HepG2 (cell line): ENCODE data around the gene SERTAD1. TPM values are rescaled to one million over a fixed set of nuclear protein-coding genes. Genes with fewer than 3 reads are reported as not detected.
A peak's percentile ranks its signal among the peaks of the same experiment; 100 is the strongest.

ENCODE experiments used
- AKAP8 ChIP-seq: sonication (generic); formaldehyde crosslinking; IDR thresholded peaks from 2 replicates; pipeline ENCODE4 v1.5.1; 2020; ENCODE audit warnings: mild to moderate bottlenecking, missing genetic modification reagents
- ARID2 ChIP-seq: sonication (generic); formaldehyde crosslinking; IDR thresholded peaks from 2 replicates; pipeline ENCODE4 v1.8.1; 2022; ENCODE audit warnings: mild to moderate bottlenecking, missing genetic modification reagents, borderline replicate concordance
- ARID4A ChIP-seq: sonication (generic); formaldehyde crosslinking; IDR thresholded peaks from 2 replicates; pipeline ENCODE4 v1.5.0; 2020; ENCODE audit warnings: mild to moderate bottlenecking, missing genetic modification reagents, borderline replicate concordance
- BRD4 ChIP-seq: sonication (generic); formaldehyde crosslinking; IDR thresholded peaks from 2 replicates; pipeline ENCODE4 v1.4.0; 2020; ENCODE audit warnings: missing genetic modification reagents
- CBX5 ChIP-seq: sonication (generic); formaldehyde crosslinking; IDR thresholded peaks from 2 replicates; pipeline ENCODE4 v1.4.0; 2020; ENCODE audit warnings: missing genetic modification reagents, borderline replicate concordance
- KLF11 ChIP-seq: IDR thresholded peaks from 2 replicates; pipeline ENCODE4 v1.6.1; 2016; ENCODE audit warnings: missing compliant biosample characterization
- KLF6 ChIP-seq: IDR thresholded peaks from 2 replicates; pipeline ENCODE4 v1.8.0; 2016; ENCODE audit warnings: missing biosample characterization, missing genetic modification reagents
- KMT2A ChIP-seq: sonication (generic); formaldehyde crosslinking; IDR thresholded peaks from 2 replicates; pipeline ENCODE4 v1.4.0; 2020; ENCODE audit warnings: missing genetic modification reagents
- NR2F2 ChIP-seq: IDR thresholded peaks from 2 replicates; pipeline ENCODE4 v1.6.1; 2012; ENCODE audit warnings: low read depth, inconsistent platforms, borderline replicate concordance
- PHB2 ChIP-seq: fragments of 450-650 bp; IDR thresholded peaks from 2 replicates; pipeline ENCODE4 v1.6.1; 2018; ENCODE audit not compliant: partially characterized antibody
- REL ChIP-seq: sonication (generic); formaldehyde crosslinking; conservative IDR thresholded peaks from 2 replicates; pipeline ENCODE4 v1.8.0; 2022; ENCODE audit warnings: mild to moderate bottlenecking, missing genetic modification reagents, moderate library complexity
- RFXANK ChIP-seq: IDR thresholded peaks from 2 replicates; pipeline ENCODE4 v1.6.1; 2016
- SALL1 ChIP-seq: sonication (generic); formaldehyde crosslinking; IDR thresholded peaks from 2 replicates; pipeline ENCODE4 v1.8.0; 2022; ENCODE audit warnings: mild to moderate bottlenecking, missing genetic modification reagents
- SIX1 ChIP-seq: sonication (generic); formaldehyde crosslinking; IDR thresholded peaks from 2 replicates; pipeline ENCODE4 v1.4.0; 2020; ENCODE audit warnings: missing genetic modification reagents, borderline replicate concordance
- TBX3 ChIP-seq: fragments of 450-650 bp; IDR thresholded peaks from 2 replicates; pipeline ENCODE4 v1.6.1; 2017; ENCODE audit warnings: antibody characterized with exemption, mild to moderate bottlenecking, inconsistent platforms, borderline replicate concordance
- TEAD2 ChIP-seq: sonication (generic); formaldehyde crosslinking; IDR thresholded peaks from 2 replicates; pipeline ENCODE4 v1.9.0; 2021; ENCODE audit warnings: missing genetic modification reagents
- TFAP4 ChIP-seq: sonication (generic); IDR thresholded peaks from 2 replicates; pipeline ENCODE4 v1.6.1; 2016; ENCODE audit warnings: low read depth, borderline replicate concordance
- ZNF264 ChIP-seq: sonication (generic); formaldehyde crosslinking; IDR thresholded peaks from 2 replicates; pipeline ENCODE4 v1.4.0; 2020; ENCODE audit warnings: missing genetic modification reagents
- ZNF564 ChIP-seq: sonication (generic); formaldehyde crosslinking; IDR thresholded peaks from 2 replicates; pipeline ENCODE4 v1.8.1; 2023; ENCODE audit warnings: mild to moderate bottlenecking, missing genetic modification reagents
- ZSCAN22 ChIP-seq: sonication (generic); formaldehyde crosslinking; IDR thresholded peaks from 2 replicates; pipeline ENCODE4 v1.4.0; 2020; ENCODE audit warnings: mild to moderate bottlenecking, missing genetic modification reagents
- polyA plus RNA-seq, 8 experiments: library from polyadenylated mRNA; depleted of rRNA in 3 of 8; stranded (reverse) in 7 of 8; unstranded in 1 of 8; fragments of >200 nt; fragmentation: Illumina TruSeq in 4 of 8; extraction: Trizol in 4 of 8; gene quantifications; 2 replicates each; pipeline versions ENCODE4 v1.2.1 to v1.2.3, GENCODE V29; 2011 to 2016; ENCODE audit warnings: low read depth in 4 of 8, missing spikeins in 1 of 8, mixed read lengths in 1 of 8; ENCODE audit not compliant: insufficient read depth in 1 of 8
- total RNA-seq, 5 experiments: library from RNA; depleted of rRNA; stranded (reverse); fragments of >200 nt; fragmentation: Illumina TruSeq; extraction: Trizol; gene quantifications; 2 replicates each; pipeline ENCODE4 v1.2.3, GENCODE V29; 2016; ENCODE audit warnings: low read depth in 1 of 5
- TF ChIP-seq, protein P1 (sequence below): sonication (generic); formaldehyde crosslinking; IDR thresholded peaks from 2 replicates; pipeline ENCODE4 v1.8.0; 2022; ENCODE audit warnings: mild to moderate bottlenecking, missing genetic modification reagents, moderate library complexity

SERTAD1 gene
- total and polyA plus RNA-seq, 2 of the 13 experiments (the other 11 are each of a cell fraction or from before 2014, with no cell fraction given), result 4.3 to 4.5 TPM

DNA sequence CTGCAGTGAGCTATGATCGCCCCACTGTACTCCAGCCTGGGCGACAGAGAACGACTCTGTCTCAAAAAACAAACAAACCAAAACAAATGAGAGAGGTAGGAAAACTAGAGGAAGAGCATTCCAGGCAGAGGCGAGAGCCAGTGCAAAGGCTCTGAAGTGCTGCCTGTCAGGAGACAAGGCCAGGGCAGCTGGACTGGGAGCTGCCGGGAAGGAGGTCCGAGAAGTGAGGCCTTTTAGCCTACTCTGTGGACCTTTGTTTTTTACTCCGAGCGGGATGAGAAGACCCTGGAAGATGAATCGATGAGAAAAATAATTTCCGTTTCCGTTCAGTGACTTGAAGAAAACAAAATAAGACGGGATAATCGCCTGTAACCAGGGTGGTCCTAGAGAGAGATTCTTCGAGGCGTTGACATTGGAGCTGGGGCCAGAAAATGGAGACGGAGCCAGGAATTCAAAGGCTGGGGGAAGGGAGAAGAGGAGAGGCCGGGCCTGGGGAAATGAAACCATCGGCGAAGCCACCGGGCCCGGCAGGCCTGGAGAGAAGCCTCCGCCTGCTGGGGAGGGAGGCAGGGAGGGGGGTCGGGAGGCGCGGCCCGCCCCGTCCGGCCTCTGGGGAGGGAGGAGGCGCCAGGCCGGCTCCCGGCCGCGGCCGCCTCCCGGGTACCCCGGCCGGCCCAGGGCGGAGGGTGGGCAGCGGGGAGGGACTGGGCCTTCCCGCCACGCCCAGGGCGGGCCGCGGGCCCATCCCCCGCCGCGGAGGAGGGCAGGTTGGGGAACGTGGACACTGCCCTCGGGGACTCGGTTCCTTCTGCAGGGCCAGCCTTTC is 7.8 kb upstream of the SERTAD1 start (continued):
- TF ChIP-seq NR2F2, result no peak
- TF ChIP-seq KLF6 (CRISPR knock-in tag), result no peak; the same call in 1 of the 2 replicates
- no peak for TF ChIP-seq CBX5 (CRISPR knock-in tag)
- no peak for TF ChIP-seq TEAD2
- TF ChIP-seq SIX1 (CRISPR knock-in tag), result no peak
- no peak for TF ChIP-seq RFXANK (CRISPR knock-in tag)
- TF ChIP-seq TFAP4, result 0 out of 2 replicates have a peak, but pooled peaks have one; percentile 7
- no peak for TF ChIP-seq KLF11
- TF ChIP-seq REL (CRISPR knock-in tag), result no peak
- TF ChIP-seq SALL1, result peak; percentile 17
- TF ChIP-seq AKAP8 (CRISPR knock-in tag), result no peak
- no peak for TF ChIP-seq PHB2
- TF ChIP-seq ARID4A (CRISPR knock-in tag), result peak; percentile 14; the same call in 1 of the 2 replicates
- TF ChIP-seq ZNF564 (CRISPR knock-in tag), result no peak
- no peak for TF ChIP-seq KMT2A (CRISPR knock-in tag)
- TF ChIP-seq TBX3, result no peak
- TF ChIP-seq, protein P1, sequence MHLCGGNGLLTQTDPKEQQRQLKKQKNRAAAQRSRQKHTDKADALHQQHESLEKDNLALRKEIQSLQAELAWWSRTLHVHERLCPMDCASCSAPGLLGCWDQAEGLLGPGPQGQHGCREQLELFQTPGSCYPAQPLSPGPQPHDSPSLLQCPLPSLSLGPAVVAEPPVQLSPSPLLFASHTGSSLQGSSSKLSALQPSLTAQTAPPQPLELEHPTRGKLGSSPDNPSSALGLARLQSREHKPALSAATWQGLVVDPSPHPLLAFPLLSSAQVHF, result no peak
- no peak for TF ChIP-seq ZNF264 (CRISPR knock-in tag)
- no peak for TF ChIP-seq ZSCAN22
- TF ChIP-seq BRD4 (CRISPR knock-in tag), result no peak
- no peak for TF ChIP-seq ARID2 (CRISPR knock-in tag)
